Stimulated activated CD4-positive, alpha-beta T cell treated with anti-CD3 and anti-CD28 coated beads, TNF-alpha, amount 100 ng/mL, for 1 hour (primary cell): ENCODE data around the gene LCP2.
A peak's percentile ranks its signal among the peaks of the same experiment; 100 is the strongest.

ENCODE experiments used
- DNase-seq, 3 donors: peaks; one replicate each; pipeline ENCODE4 v3.0.0-alpha.2; 2020; ENCODE audit warnings: low read depth in 3 of 3, low spot score in 1 of 3

Gene LCP2

DNA sequence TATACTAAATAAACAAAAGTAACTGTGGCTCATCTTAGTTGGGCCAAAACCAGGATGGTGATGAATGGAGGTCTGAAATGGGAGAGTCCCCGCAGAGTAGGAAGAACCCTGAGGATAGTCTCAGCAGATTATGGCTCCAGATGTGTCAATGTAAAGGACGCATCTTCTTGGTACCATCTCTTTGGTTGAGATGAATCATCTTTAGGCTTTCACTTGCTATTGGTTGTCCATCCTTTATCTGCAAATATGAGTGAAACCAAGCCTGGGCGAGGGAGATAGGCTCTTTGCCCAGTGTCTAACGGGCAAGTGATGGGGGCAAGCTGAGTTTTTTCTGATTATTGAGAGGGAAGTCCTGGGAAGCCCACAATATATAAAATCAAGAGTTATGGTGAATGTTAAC, 19.4 kb upstream of the LCP2 start:
- no peak for DNase-seq

- DNase-seq, result no peak
These were observed 17.6 kb upstream of the LCP2 start for GRCh38 chr5:170315154-170315553.

DNA sequence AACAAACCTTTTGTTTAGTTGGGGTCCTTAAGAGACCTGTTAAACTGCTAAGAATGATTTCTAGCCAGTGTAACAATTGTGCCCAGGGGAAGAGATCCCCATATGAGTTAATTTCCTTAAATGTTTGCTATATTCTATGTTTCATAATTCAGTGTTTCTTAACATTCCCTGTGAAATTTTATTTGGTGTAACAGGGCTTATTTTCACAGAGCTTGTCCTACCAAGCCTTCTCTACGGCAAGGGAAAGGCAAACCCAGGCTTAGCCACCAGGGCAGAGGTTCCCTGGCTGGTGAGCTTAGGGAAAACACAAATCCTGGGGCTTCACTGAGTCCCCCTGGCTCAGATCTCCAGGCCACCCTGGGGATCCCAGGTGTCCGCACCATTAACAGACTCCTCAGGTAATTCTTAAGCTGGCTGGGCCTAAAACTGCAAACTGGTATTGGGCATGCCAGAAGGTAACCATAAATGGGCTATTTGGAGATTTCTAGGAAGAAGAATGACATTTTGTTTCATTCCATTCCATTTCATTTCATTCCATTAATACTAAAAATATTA, 17.0 kb upstream of the LCP2 start:
- no peak for DNase-seq

DNA sequence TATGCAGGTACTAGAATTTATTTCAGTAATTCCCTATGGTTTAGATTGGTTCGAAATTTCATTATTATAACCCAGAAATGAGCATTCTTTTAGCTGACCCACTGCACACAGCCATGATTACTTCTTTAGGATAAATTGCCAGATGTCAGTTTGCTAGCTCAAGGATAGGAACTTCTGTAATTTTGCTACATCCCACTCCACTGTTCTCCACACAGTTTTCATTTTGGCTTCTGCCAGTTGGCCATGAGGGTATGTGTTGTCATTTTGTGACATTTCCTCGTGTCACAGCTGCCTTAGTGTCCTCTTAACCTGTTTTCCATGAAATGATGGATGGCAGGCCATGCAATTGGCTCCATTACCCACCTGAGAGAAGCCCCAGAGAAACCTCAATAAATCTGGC, 16.2 kb upstream of the LCP2 start:
- DNase-seq, result no peak

DNA sequence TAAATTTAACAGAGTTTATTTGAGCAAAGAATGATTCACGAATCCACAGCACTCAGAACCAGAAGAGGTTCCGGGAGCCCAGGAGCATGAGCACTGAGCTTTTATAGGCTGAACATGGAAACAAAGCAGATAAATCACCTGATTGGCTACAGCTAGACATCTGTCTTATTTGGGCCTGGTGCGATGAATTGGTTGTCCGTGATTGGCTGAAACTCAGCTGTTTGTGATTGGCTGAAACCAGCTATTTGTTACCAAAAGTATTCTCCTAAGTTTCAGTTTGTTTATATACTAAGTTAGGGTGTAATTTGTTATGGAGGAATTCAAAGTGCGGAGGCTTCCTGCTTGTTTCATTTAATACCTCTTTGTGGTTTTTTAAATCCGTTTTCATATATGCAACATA, 15.8 kb upstream of the LCP2 start:
- no peak for DNase-seq

- peak in 1 of 3 donors; percentile 57 for DNase-seq
These were observed 15.1 kb upstream of the LCP2 start for GRCh38 chr5:170312666-170313065.

GRCh38 chr5:170312301-170312595, 14.7 kb upstream of the LCP2 start:
- no peak for DNase-seq

- DNase-seq, result no peak
These were observed 14.1 kb upstream of the LCP2 start for GRCh38 chr5:170311511-170312300.

DNA sequence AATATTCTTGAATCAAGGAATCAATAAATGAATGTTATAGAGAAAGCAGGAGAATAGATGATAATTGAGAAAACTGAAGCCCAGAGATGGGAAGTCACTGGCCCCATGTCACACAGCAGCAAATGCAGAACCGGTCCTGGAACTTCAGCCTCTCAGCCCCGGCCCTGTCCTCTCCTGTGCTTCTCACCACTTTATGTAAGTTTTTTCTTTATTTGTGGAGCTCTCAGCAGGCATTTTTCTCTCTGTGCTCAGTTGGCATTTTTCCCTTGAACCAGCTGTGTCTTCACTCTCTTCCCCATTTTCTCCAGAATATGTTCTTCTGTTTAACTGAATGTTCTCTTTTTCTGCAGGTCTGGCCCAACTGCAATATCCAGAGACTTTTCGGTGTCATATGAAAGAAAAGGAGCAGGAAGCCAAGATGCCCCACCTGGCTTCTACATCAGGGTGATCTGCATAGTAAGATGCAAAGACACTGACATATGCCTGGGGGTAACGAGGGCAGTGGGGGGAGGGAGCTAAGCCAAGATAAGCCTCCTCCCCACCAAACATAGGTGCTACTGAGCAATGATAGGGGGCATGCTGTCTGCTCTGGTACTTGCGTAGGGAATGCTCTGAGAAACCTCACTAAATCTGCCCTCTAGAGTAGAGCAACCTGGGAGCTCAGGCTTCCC, 12.8 kb upstream of the LCP2 start:
- DNase-seq, result no peak

DNA sequence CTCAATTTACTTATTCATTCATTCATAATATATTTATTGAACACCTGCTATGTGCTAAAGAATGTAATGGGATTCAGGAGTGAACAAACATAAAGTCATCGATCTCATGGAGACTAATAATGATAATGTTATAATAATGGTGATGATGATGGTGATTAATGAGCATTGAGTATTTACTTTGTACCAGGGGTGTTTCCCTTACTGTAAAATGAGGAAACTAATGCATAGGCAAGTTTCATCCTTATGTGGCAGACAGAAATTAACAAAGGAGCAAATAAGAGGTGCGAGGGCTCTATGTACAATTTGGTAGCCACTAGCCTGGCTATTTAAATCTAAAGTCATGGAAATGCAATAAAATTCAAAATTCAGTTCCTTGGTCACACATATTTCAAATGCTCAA, 11.1 kb upstream of the LCP2 start:
- DNase-seq, result no peak

GRCh38 chr5:170307575-170308465, 10.2 kb upstream of the LCP2 start:
- DNase-seq, result no peak

- no peak for DNase-seq
These were observed 8.8 kb upstream of the LCP2 start for GRCh38 chr5:170306381-170306831.

DNA sequence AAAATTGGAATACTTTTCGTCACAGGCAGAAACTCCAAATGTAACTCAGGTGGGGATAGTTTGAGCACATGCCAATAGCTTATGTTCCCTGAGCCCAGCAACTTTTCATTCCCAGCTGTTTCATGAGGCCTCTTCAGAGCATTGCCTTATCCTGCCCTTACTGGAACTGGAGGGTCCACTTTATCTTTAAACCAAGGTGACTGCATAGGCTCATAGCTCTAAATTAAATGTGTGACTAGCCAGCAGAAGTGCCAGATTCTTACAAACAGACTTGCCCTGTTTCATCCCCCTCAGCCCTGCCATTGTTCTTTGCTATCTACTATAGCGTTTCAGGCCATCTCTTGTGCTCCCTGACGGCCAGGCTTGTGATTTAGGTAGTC, 8.1 kb upstream of the LCP2 start:
- DNase-seq, result no peak

DNA sequence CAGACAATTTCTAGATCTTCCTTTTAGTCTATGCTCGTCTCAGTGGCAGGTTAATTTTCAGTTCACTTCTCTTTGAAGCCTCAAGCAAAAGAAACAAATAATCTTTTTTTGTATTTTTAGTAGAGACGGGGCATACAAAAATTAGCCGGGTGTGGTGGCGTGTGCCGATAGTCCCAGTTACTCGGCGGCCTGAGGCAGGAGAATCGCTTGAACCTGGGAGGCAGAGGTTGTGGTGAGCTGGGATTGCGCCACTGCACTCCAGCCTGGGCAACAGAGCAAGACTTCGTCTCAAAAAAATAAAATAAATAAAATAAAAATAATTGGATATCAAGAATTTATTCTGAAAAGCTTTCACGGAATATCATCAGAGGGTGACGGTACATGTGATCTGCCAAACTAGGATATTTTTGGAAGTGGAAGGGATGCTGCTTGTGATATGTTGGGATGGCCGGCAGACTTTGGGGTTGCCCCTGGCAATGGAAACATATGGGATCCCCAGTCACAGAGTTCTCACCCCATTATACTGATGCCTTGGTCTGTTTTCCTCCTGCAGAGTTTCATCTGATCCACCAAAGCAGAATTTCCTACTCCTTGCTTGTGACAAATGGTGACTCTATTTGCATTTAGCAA, 7.6 kb upstream of the LCP2 start:
- DNase-seq, result no peak

GRCh38 chr5:170303549-170303948, 6.0 kb upstream of the LCP2 start:
- no peak for DNase-seq

GRCh38 chr5:170302653-170303501, 5.3 kb upstream of the LCP2 start:
- DNase-seq, result peak in 2 of 3 donors; percentile 60 to 63

- DNase-seq, result no peak
These were observed 4.5 kb upstream of the LCP2 start for GRCh38 chr5:170301981-170302652.

GRCh38 chr5:170301149-170301548, 3.6 kb upstream of the LCP2 start:
- no peak for DNase-seq

- no peak for DNase-seq
These were observed 2.9 kb upstream of the LCP2 start for GRCh38 chr5:170300361-170301013.
